Measurements from ENCODE around the gene DNASE1L2.

Gene DNASE1L2

GRCh38 chr16:2231016-2231931 lies 5.0 kb upstream of the DNASE1L2 start:
- in situ Hi-C loops (cut with MboI; ENCODE audit: low sequenced_read_pairs, unreplicated experiment) = no loop called here
- TF ChIP-seq, protein P1, sequence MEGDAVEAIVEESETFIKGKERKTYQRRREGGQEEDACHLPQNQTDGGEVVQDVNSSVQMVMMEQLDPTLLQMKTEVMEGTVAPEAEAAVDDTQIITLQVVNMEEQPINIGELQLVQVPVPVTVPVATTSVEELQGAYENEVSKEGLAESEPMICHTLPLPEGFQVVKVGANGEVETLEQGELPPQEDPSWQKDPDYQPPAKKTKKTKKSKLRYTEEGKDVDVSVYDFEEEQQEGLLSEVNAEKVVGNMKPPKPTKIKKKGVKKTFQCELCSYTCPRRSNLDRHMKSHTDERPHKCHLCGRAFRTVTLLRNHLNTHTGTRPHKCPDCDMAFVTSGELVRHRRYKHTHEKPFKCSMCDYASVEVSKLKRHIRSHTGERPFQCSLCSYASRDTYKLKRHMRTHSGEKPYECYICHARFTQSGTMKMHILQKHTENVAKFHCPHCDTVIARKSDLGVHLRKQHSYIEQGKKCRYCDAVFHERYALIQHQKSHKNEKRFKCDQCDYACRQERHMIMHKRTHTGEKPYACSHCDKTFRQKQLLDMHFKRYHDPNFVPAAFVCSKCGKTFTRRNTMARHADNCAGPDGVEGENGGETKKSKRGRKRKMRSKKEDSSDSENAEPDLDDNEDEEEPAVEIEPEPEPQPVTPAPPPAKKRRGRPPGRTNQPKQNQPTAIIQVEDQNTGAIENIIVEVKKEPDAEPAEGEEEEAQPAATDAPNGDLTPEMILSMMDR (IDR thresholded peaks at IDR 0.05; ENCODE audit: borderline replicate concordance, control extremely low read depth, extremely low read depth, insufficient read depth, missing control alignments) = no peak
- no peak for DNase-seq (ENCODE audit: low spot score)

DNA sequence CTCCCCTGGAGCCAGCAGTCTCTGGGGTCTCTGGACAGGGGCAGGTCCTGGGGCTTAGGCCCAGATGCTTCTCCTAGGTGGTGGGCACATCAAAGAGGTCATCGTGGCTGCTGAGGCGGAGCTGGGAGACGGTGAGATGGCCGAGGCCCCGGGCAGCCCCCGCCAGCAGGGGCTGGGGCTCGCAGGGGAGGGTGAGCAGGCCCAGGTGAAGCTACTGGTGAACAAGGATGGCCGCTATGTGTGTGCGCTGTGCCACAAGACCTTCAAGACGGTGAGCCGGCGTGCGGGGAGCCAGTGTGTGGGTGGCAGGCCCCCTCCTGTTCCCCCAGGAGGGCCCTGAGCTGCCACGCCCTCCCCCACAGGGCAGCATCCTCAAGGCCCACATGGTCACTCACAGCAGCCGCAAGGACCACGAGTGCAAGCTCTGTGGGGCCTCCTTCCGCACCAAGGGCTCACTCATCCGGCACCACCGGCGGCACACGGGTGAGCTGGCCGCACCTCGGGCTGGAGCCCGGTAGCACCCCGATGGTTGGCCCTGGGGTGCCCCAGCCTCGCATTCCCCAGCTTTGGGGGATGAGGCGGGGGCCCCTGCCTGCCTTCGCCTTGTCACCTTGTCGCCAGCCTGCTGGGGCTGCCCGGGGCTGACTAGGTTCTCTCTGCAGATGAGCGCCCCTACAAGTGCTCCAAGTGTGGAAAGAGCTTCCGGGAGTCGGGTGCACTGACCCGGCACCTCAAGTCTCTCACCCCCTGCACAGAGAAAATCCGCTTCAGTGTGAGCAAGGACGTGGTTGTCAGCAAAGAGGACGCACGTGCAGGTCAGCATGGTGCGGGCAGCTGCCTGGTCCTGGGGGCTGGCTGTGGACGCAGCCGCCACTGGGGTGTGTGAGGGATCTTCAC lies 3.9 kb upstream of the DNASE1L2 start:
- in situ Hi-C loops (cut with MboI; ENCODE audit: low sequenced_read_pairs, unreplicated experiment) = no loop called here
- TF ChIP-seq, protein P1 (IDR thresholded peaks at IDR 0.05; ENCODE audit: borderline replicate concordance, control extremely low read depth, extremely low read depth, insufficient read depth, missing control alignments) = no peak
- DNase-seq (ENCODE audit: low spot score) = no peak

GRCh38 chr16:2233046-2233775 lies 3.0 kb upstream of the DNASE1L2 start:
- TF ChIP-seq, protein P1 (IDR thresholded peaks at IDR 0.05; ENCODE audit: borderline replicate concordance, control extremely low read depth, extremely low read depth, insufficient read depth, missing control alignments) = no peak
- DNase-seq (ENCODE audit: low spot score) = no peak
- in situ Hi-C loops (cut with MboI; ENCODE audit: low sequenced_read_pairs, unreplicated experiment) = no loop called here

DNA sequence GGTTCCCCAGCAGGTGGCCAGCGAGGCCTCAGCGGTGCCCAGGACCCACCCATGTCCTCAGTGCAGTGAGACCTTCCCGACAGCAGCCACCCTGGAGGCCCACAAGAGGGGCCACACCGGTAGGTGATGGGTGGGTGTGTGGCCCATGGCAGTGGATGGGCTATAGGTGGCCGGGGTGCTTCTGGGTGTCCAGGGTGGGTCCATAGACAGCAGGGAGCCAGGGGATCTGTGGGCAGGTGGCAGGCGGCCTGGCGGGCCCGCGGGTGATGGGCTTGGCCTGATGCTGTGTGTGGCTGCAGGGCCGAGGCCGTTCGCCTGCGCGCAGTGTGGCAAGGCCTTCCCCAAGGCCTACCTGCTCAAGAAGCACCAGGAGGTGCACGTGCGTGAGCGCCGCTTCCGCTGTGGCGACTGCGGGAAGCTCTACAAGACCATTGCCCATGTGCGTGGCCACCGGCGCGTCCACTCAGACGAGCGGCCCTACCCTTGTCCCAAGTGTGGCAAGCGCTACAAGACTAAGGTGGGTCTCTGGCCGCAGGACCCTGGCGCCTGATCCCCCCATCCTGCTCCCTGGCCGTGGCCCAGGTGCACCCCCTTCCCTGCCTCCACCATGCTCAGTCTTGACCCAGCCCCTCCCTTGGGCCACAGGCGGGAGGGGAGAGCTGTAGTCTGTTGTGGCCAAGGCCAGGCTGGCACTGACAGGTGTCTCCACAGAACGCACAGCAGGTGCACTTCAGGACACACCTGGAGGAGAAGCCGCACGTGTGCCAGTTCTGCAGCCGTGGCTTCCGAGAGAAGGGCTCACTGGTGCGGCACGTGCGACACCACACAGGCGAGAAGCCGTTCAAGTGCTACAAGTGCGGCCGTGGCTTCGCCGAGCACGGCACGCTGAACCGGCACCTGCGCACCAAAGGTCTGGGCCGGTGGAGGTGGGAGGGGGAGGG lies 2.1 kb upstream of the DNASE1L2 start:
- in situ Hi-C loops (cut with MboI; ENCODE audit: low sequenced_read_pairs, unreplicated experiment) = no loop called here
- no peak for DNase-seq (ENCODE audit: low spot score)
- TF ChIP-seq, protein P1 (IDR thresholded peaks at IDR 0.05; ENCODE audit: borderline replicate concordance, control extremely low read depth, extremely low read depth, insufficient read depth, missing control alignments) = no peak

DNA sequence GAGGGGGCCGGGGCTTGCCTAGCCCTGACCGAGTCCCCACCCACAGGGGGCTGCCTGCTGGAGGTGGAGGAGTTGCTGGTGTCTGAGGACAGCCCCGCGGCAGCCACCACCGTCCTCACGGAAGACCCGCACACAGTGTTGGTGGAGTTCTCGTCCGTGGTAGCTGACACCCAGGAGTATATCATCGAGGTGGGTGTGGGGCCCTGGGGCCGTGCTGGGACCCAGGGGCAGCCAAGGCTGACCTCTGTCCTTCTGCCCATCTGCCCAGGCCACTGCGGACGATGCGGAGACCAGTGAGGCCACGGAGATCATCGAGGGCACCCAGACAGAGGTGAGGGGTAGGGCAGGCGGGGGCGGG lies 1.5 kb upstream of the DNASE1L2 start:
- in situ Hi-C loops (cut with MboI; ENCODE audit: low sequenced_read_pairs, unreplicated experiment) = no loop called here
- no peak for DNase-seq (ENCODE audit: low spot score)
- TF ChIP-seq, protein P1 (IDR thresholded peaks at IDR 0.05; ENCODE audit: borderline replicate concordance, control extremely low read depth, extremely low read depth, insufficient read depth, missing control alignments) = no peak
